Tibial nerve (tissue), 3 donors: ENCODE results near the gene SYK.

Experiments used
- POLR2A ChIP-seq, 2 donors: fragments of 450-650 bp; IDR thresholded peaks; one replicate each; pipeline ENCODE4 v1.6.1; 2017; ENCODE audit warnings: antibody characterized with exemption in 2 of 2, mild to moderate bottlenecking in 2 of 2, moderate library complexity in 2 of 2
- TF ChIP-seq, protein P1 (sequence below), 5 experiments: fragments of 200-600 bp in 3 of 5; fragments of 450-650 bp in 2 of 5; sonication (generic) in 3 of 5; IDR thresholded peaks; one replicate each; pipeline ENCODE4 v1.5.1; 2016 to 2019; ENCODE audit warnings: antibody characterized with exemption in 5 of 5, mild to moderate bottlenecking in 3 of 5, moderate library complexity in 2 of 5

DNA sequence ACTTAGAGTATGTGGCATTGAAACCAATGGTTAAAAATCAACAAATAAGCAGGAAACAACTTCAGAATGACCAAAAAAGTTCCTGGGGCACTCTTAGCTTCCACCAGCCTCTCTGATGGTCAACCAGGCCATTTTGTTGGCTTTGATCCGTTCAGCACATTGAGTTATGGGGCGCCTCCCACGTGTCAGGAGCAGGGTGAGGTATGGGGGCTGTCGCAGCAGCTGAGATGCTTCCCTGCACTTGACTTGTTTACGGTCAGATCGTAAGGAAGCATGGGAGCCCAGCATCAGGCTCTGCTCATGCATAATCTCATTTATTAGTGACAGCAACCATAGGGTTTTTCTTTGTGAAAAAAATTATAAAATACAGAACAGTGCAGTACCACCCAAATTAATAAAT is 16.7 kb downstream of the SYK start:
- TF ChIP-seq POLR2A (IDR thresholded peaks at IDR 0.05) = no peak
- TF ChIP-seq, protein P1, sequence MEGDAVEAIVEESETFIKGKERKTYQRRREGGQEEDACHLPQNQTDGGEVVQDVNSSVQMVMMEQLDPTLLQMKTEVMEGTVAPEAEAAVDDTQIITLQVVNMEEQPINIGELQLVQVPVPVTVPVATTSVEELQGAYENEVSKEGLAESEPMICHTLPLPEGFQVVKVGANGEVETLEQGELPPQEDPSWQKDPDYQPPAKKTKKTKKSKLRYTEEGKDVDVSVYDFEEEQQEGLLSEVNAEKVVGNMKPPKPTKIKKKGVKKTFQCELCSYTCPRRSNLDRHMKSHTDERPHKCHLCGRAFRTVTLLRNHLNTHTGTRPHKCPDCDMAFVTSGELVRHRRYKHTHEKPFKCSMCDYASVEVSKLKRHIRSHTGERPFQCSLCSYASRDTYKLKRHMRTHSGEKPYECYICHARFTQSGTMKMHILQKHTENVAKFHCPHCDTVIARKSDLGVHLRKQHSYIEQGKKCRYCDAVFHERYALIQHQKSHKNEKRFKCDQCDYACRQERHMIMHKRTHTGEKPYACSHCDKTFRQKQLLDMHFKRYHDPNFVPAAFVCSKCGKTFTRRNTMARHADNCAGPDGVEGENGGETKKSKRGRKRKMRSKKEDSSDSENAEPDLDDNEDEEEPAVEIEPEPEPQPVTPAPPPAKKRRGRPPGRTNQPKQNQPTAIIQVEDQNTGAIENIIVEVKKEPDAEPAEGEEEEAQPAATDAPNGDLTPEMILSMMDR (IDR thresholded peaks at IDR 0.05) = no peak
